NCI-H2171 (cell line): ENCODE measurements around the gene SETBP1.

Experiments
- DNase-seq: peaks from one replicate; lab custom pipeline; 2025; lab: John Stamatoyannopoulos, UW

Gene SETBP1

DNA sequence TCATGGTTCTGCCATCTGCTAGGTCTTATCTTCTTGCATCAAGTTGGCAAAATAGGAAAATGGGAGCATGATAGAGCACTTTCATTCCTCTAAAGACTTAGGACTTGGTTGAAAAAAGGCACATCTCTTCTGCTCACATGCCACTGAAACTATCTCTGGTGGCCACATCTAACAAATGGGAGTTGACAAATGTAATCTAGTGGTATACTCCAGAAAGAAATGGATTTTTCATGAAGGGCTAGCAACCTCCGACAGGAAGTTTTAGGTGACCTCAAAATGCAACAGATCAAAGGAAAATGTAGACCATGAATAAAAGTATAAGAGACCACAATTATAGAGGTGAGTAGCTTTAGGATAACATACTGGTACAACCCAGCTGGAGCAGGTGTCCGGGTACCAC lies 224.1 kb downstream of the SETBP1 start:
- DNase-seq = no peak

DNA sequence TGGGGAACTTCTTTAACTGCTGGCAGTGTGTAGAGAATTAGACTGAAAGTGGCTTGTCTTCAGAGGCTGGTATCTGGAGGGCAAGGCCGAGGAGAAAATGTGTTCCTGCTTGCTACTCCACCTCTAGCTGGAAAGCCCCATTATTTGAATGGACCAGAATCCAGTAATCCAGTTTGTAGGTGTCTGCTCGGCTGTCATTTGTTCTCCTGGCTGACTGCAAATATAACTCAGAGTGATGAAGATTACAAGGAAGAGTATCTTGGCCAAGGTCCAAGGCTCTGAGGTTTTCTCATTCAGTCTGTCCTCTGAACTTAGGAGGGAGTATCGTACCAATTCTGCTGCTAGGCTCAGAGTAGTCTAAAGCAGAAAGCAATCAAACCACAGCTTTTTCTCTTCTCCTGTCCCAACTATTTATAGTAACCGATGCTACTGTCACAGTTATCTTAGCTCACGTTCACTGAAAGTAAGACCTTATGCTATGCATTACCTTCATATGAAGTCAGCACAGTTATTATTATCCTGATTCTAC lies 228.6 kb downstream of the SETBP1 start:
- no peak for DNase-seq

DNA sequence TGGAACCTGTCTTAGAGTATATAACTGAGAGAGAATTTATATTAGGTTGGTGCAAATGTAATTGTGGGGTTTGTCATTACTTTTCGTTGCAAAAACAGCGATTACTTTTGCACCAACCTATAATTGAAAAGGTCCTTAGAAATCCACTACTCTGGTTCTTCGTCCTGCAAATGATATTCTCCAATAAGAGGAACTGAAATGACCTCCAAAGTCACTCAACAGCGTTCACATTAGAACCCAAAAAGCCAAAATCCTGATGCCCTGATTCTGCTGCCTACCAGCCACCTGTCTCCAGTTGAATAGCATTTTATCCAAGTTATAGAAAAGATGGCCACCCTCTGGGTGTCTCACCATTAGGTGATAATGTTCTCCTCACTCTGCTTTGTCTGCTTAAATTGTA lies 230.6 kb downstream of the SETBP1 start:
- no peak for DNase-seq

DNA sequence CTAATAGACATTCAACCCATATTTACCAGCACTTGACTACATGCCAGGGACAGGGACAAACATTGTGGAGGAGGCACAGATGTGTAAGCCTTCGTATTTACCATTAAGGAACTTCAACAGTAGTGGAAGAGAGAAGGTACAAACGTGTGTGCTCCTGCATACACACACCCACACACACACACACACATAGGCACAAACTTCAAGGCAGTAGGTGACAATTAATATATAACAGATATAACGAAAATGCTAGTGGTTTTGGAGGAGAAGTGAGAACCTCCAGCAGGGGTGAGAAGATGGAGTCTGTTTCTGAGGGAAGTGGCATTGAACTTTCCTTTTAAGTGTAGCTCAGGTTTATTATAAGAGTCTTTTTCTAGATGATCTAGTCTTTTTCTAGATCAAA lies 231.1 kb downstream of the SETBP1 start:
- no peak for DNase-seq

DNA sequence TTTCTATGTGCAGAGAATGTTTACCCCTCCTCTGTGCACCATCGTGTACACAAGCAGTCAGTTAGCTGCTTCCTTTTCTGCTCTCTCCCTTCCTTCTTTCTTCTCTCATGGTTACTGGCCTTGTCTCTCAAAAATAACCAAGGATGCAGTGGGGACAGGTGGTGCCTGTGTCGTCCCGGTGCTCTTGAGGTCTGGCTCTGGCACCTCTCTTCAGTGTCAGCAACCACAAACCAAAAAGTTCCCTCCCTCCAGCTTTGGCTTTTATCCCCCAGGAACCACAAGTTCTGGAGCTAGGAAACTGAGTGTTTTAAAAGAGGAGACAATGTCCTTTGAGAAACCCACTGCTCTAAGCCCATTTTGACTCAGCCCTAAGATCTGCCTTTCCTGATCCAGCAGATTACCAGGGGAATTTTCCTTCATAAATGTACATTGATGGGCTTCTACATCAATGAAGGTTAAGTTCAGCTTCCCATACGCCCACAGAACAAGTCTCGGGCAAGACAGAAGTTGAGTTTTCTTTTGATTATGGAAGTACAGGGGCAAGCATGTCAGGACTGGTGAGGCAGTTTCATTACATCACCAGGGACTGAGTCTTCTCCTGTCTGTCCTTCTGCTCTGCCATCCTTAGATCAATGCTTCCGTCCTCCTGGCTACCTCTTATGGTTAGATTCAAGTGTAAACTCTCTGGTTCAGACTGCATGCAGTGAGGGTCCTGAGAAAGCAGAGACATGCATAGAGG lies 232.2 kb downstream of the SETBP1 start:
- no peak for DNase-seq

DNA sequence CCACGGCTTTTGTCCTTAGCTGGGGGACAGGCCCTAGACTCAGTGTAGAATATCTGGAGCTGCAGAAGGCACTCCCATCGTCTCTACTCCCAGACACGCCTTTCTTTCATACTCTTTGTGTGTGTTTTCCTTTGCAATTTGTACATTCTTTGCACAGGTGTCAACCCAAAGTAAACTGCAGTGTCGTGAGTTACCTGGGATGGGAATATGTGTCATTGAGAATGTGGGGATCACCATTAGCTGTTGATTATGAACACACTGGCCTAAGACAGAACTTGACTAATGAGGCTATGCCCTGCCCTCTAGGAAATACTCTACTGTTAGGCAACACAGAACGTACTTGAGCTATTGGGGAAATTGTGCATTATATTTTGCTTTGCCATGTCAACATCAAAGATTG lies 233.3 kb downstream of the SETBP1 start:
- DNase-seq = no peak

DNA sequence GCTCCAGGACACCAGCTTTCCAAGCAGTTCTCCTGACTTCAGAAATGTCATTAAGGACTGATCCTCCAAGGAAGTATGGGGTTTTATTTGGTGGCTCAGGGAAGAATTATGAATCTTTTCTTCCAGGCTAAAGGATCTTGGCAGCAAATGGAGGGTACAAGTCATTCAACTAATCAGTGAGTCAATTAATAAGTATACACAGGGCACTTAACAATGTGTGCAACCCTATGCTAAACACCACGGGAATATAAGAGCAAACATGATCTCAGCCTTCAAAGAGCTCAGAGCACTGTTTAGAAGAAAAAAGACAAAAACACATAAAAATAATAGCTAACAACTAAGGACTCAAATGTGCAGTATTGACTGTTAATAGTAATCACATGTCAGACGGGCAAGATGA lies 234.5 kb downstream of the SETBP1 start:
- no peak for DNase-seq

DNA sequence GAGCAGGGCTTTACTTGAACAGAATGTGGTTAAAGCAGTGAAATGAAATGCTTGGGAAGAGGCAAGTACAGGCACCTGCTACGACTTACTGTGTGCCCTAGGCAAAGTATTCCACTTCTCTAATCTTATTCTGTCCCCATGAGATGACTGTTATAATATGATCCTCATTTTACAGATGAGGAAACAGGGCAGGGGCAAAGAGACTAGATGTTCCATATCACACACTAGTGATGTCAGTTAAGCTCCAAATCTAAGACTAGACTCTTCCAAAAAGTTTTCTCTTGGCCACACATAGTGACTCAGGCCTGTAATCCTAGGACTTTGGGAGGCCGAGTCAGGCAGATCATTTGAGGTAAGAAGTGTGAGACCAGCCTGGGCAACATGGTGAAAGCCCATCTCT lies 235.0 kb downstream of the SETBP1 start:
- DNase-seq = no peak

DNA sequence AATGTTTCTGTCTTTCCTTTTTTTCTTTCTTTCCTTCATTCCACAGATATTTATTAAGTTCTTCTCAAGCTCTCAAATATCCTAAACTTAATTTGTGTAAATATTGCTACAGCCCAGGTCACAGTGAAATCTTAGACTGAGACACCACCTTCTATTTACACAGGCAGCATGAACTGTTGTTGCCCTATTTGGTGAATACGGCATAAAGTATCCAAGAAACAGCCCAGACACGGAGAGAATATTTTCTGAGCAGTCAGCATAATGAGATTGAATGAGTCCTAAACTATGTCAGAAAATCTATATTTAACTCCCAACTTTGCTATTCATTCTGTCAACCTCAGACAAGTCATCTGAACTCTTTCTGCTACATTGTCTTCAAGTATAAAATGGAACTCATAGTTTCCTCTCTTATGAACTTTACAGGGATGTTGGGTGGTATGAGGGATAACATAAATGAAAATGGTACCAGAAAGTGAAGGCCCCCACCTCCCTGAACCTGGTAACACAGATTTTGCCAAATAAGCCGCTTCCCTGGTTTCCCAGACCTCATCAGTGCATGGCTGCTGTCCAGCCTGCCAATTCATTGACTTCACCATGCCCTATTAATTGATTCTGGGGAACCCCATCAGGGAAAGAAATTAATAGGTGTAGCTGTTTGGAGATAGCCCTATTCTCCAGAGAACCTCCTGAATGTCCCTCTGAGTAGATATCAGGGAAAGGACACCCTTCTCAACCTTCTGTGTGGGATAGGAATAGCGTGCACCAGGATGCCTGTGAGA lies 235.9 kb downstream of the SETBP1 start:
- no peak for DNase-seq

DNA sequence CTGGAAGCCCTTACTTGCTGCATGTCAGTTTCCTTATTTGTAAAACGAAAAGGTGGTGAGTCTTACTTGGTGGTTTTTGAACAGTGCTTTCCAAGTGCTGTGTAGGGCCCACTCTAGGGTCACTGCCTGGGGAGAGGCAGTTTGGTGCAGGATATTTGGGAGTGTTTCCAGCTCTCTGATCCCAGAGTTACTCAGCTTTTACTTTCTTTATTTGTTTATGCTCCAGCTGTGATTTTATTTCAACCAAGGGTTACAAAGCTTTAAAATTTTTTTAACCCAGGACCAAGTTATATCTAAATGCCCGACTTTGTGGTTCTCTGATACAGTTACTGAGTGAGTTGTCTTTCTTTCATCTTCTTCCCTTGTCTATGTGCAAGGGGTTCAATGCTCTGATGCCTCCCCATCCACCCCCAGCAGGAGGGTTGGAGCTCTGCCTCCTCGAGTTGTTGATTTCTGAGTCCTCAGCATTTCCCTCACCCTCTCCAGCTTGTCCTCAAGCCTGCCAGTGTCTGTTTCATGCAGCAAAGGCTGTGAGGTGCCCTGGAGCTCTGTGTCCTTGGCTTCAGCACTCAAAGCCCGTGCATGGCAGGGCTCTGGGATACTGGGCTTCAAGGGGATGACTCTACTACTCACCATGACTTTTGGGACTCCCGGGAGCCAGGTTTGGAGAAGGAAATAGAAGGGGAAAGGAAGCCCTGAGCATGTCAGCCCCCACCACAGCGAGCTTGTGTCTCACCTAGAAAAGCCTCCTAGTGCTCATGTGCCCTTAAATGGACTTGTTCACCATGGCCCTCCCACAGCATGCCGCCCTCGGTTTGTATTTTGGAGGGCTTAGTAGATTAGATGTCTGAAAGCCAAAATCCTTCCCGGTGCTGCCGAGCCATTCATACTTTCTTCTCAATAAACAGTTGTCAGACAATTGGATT lies 236.8 kb downstream of the SETBP1 start:
- no peak for DNase-seq

DNA sequence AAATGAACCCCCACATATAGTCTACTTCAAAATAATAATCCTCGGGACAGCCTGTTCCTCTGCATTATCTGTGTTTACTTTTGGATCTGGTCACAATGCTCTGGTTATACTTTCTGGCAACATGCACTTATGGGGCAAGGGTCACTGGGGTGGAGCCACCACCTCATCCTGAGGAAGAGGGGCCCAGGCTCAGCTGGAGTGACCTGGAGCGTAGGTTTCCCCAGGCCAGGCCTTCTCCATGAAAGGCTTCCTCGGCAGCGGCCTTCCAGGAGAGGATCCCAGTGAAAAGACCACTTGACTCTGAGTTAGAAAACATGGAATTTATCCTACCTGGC lies 237.4 kb downstream of the SETBP1 start:
- DNase-seq = no peak

DNA sequence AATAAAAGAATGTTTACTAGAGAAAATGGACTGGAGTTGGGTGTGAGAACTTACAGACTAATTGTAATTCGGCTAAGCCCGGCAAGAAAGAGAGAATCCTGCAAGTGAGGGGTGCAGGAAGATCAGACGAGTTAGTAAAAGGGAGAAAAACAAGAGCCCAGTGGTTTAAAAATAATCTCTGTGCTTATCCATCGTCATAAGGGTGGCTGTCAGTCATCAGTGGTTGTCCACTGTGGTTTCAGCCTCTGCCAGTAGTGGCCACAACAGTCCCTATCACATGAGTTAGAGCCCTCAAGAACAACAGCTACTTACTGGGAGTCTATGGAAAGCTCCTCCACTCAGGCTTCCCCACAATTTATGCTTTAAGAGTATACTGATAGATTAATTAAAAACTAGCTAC lies 239.8 kb downstream of the SETBP1 start:
- DNase-seq = no peak

DNA sequence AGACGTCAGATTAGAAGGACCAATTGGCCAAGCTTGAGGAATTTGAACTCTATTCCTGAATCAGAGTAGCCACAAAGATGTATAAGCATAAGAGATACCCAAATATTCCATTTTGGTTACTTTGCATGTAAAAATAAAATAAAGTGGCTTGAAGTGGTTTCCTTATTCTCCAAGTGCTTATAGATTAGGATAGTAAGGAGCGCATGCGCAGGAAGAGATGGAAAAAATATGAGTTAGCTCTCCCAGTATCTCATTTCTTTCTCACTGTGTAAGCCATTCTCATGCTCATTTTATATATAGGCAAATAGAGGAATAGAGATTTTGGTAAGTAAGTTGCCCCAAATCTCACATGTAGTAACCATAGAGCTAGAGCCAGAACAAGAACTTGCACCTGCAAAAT lies 241.3 kb downstream of the SETBP1 start:
- DNase-seq = no peak

DNA sequence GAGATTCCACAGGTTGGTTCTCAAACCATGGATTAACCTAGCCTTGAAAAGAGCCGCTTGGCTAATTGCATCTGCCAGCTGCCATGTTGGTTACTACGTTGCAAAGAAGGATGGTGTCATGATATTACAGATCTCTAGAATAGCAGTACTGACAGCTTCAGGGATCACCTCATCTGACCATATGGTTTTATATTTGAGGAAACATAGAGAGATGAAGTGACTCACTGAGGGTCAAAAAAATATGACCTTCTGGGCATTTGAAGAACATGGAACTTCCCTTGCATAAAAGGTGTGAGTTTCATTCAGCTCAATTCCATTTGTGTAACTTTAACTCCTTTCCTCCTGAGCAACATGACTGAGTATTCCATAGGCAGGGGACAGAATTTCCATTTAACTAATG lies 242.3 kb downstream of the SETBP1 start:
- DNase-seq = no peak

DNA sequence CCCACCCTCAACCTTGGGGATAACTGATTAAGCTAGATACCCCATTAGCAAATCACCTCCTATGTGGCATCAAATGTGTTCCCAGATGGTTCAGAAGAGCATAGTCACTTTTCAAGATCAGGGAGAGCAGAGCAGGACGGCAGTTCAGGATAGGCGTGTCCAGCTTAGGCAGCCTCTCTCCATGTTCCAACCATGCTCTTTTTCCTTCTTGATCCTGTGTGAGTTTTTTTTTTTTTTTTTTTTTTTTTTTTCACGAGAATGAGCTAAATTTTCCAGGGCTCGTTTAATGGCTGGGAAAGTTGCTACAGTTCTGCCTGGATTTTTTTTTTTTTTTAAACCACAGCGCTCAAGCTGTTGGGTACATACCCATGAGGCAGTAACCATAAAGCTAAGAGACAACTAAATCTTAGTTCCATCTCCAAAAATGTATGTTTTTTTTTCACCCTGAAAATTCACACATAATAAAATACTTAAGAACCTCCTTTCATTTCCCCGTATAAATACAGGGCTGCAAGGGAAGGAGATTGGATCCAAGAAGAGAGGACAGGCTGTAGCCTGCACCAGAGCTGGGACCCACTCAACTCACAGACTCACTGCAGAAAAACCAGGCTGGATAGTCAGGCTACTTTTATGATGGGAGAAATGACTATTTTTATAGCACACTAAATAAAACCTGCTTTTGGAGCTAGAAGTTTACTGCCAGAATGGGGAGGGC lies 244.3 kb downstream of the SETBP1 start:
- peak; percentile 6 for DNase-seq

DNA sequence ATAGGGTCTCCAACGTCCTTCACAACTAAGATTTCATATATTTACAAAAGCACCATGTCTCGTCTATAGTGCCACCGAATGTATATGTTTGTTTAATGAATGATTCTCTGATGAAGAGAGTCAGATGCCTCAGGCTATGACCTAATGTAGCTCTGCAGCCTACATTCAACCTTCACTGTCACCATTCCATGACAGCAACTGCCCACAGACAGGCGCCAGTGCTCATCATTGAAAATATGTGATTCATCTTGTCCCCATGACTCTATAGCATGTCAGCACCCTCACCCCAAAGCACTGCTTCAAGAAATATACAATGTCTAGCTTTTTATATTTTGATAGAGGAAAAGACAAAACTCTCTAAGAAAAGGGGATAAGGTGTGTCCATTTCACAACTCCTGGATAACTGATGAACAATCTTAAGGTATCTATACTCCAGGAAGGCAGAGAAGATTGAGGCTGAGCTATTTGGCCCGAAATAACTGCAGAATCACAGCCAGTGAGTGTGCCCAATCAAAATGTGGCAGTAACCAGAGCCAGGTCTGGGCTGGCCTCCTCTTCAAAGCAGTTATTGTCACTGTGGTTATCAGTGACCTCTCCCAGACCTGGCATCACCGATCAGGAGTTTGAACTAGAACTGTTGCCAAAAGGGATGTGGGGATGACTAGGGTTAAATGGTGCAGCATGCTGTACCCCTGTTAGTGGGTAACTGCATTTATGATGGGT lies 246.6 kb downstream of the SETBP1 start:
- DNase-seq = no peak

DNA sequence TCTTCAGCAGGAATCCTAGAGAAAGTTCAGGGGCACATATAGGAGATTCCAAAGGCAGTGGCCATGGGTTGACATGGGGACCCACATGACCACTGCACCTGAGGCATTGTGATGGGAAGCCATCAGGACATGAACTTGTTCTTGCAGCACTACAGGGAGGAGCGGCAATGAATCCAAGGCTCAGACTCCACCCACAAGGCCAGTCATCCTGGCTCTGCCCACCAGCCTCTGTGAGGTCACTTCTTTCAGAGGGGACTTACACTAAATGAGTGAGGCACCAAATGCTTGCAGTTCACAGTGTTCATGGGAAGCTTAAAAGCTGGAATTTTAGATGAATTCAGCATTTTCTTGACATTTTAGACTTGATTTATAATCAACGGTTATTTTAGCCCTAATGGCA lies 254.2 kb downstream of the SETBP1 start:
- DNase-seq = no peak

DNA sequence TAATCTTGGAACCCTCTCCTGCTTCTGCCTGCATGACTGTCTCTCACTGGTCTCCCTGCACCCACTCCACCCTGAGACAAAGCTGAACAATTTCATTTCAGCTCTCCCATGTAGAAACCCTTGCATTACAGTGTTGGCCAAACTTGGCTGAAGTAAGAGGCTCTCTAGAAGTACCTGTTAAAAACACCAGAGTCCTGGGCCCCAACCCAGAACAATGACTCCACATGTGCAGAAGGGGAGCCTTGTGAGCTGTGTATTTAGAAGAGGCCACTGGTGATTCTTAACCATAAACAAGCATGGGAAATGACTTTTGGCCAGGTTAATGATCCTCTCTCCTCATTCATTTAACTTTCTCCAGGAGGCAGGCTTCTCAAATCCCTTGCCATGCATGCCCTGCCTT lies 254.8 kb downstream of the SETBP1 start:
- DNase-seq = no peak

DNA sequence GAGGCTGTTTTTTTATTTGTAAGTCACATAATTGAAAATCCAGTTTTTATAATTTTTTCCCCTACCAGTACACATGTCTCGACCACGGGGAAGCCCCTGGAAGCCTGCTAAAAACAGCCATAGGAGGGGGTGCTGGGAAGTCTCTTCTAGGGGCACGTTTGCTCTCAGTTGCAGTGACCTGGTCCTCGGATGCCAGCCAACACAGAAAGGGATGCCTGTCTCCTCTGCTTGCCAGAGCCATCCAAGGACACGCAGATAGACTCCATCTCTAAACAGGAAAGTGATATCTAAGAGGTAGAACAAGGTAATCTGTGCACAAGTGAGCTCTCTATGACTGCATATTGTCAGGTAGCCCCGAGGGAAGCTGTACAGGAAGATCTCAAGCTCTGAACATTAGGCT lies 255.8 kb downstream of the SETBP1 start:
- no peak for DNase-seq

DNA sequence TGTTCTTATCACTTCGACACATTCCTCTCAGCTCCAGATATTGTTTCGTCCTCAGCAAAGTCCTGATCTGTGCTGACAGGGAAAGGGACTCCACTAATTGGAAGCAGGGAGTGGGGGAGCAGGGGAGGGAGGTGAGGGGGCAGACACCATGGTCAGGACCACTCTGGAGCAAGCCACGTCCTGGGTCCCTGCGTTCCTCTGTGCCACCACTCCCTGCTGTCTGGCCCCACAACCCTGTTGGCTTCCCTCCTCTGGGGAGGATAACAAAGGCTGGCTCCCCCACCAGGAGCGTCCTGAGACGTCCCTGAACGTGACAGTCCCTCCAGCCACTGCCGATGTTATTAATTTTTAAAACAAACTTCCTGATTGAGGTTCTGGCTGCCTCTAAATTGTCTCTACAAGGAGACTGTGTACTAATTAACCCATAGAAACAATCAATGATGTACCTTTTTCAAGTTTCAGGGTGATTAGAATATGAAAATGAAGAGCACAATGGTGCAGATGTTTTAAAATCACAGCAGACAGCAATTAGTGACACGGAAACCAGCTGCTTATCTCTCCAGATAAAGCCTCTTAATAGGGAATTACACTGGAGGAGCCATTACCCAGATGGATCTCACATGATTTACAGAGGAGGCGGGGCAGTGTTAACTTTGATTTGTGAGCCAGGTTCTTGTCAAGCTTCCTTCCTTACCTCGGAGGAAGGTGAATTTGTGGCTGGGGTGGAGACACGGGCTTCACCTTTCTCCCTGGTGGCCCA lies 257.5 kb downstream of the SETBP1 start:
- DNase-seq = peak; percentile 75
